K562 (cell line): Measurements from ENCODE around the gene BMP10. TPM values are rescaled to one million over a fixed set of nuclear protein-coding genes. Genes with fewer than 3 reads are reported as not detected.

Experiments
- CHD7 ChIP-seq: fragments of 200-600 bp; sonication (generic); IDR thresholded peaks from one replicate; pipeline ENCODE4 v1.6.1; 2012; ENCODE audit warnings: mild to moderate bottlenecking, low read depth, low read length, inconsistent platforms
- HOXB6 ChIP-seq: fragments of 250-450 bp; sonication (Bioruptor Pico); IDR thresholded peaks from 2 replicates; pipeline ENCODE4 v1.5.1; 2022; ENCODE audit warnings: mild to moderate bottlenecking, borderline replicate concordance
- JUND ChIP-seq, 2 experiments: IDR thresholded peaks; 2 replicates in 1 of 2; 3 replicates in 1 of 2; pipeline ENCODE4 v1.6.1; 2011; ENCODE audit warnings: borderline replicate concordance in 2 of 2, low read depth in 2 of 2, low read length in 2 of 2, improper control_type of control experiment in 1 of 2, missing biosample characterization in 1 of 2, missing genetic modification characterization in 1 of 2, missing genetic modification reagents in 1 of 2
- MTA3 ChIP-seq: fragments of 450-650 bp; formaldehyde crosslinking; IDR thresholded peaks from 2 replicates; pipeline ENCODE4 v1.6.1; 2017; ENCODE audit warnings: mild to moderate bottlenecking, borderline replicate concordance
- RNF2 ChIP-seq: sonication (generic); IDR thresholded peaks from 2 replicates; pipeline ENCODE4 v1.6.1; 2016
- polyA plus RNA-seq, 8 experiments: library from polyadenylated mRNA; depleted of rRNA in 4 of 8; stranded (reverse) in 5 of 8; unstranded in 3 of 8; fragments of >200 nt; fragmentation: Nextera tagmentation in 2 of 8; fragmentation: Illumina TruSeq in 1 of 8; extraction: Ambion mirVana in 2 of 8; extraction: Trizol in 1 of 8; gene quantifications; 2 replicates each; pipeline versions ENCODE4 v1.2.1 to v1.2.3, GENCODE V29; 2011 to 2014; ENCODE audit warnings: inconsistent platforms in 1 of 8, missing spikeins in 1 of 8
- total RNA-seq, 7 experiments: library from RNA; depleted of rRNA in 6 of 7; stranded (reverse); fragments of >200 nt in 6 of 7; fragmentation: Illumina TruSeq in 2 of 7; extraction: Trizol in 2 of 7; gene quantifications; 2 replicates each; pipeline versions ENCODE4 v1.2.1 to v1.2.3, GENCODE V29; 2011 to 2021; ENCODE audit warnings: low replicate concordance in 1 of 7
- TF ChIP-seq, protein P1 (sequence below), 3 experiments: fragments of 200-800 bp in 1 of 3; sonication (Bioruptor generic) in 1 of 3; sonication (generic) in 1 of 3; formaldehyde crosslinking in 1 of 3; IDR thresholded peaks; 2 replicates each; pipeline versions ENCODE4 v1.6.1 to v1.8.0; 2016 to 2022; ENCODE audit warnings: mild to moderate bottlenecking in 2 of 3, missing compliant biosample characterization in 2 of 3, missing genetic modification characterization in 2 of 3, missing genetic modification reagents in 1 of 3

Gene BMP10
- total and polyA plus RNA-seq, 9 of the 15 experiments (the other 6 are each of a cell fraction or from before 2014, with no cell fraction given), result 0.11 to 0.91 (median 0.43) TPM

GRCh38 chr2:68889500-68889899 lies 18.3 kb upstream of the BMP10 start (continued):
- no peak for TF ChIP-seq CHD7
- peak; percentile 37; the same call in 1 of the 2 replicates for TF ChIP-seq RNF2
- TF ChIP-seq MTA3, result peak; percentile 46; the same call in 1 of the 2 replicates
- TF ChIP-seq, protein P1, sequence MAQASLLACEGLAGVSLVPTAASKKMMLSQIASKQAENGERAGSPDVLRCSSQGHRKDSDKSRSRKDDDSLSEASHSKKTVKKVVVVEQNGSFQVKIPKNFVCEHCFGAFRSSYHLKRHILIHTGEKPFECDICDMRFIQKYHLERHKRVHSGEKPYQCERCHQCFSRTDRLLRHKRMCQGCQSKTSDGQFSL (CRISPR knock-in tag; IDR thresholded peaks at IDR 0.05), result no peak
- TF ChIP-seq, protein P1 (tag; IDR thresholded peaks at IDR 0.05), result 0 out of 4 replicates have a peak, but pooled peaks of 1 of the 2 experiments have one; percentile 35
- no peak for TF ChIP-seq HOXB6 (CRISPR knock-in tag)
- peak; percentile 29; the same call in 1 of the 2 replicates for TF ChIP-seq JUND (IDR thresholded peaks at IDR 0.05; ENCODE audit: borderline replicate concordance, low read depth, low read length)
- no peak; the same call in 2 of the 3 replicates for TF ChIP-seq JUND (tag; IDR thresholded peaks at IDR 0.05; ENCODE audit: borderline replicate concordance, low read depth, low read length)
